ENCODE results near the gene ADIPOR2.

Gene ADIPOR2, protein sequence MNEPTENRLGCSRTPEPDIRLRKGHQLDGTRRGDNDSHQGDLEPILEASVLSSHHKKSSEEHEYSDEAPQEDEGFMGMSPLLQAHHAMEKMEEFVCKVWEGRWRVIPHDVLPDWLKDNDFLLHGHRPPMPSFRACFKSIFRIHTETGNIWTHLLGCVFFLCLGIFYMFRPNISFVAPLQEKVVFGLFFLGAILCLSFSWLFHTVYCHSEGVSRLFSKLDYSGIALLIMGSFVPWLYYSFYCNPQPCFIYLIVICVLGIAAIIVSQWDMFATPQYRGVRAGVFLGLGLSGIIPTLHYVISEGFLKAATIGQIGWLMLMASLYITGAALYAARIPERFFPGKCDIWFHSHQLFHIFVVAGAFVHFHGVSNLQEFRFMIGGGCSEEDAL

DNA sequence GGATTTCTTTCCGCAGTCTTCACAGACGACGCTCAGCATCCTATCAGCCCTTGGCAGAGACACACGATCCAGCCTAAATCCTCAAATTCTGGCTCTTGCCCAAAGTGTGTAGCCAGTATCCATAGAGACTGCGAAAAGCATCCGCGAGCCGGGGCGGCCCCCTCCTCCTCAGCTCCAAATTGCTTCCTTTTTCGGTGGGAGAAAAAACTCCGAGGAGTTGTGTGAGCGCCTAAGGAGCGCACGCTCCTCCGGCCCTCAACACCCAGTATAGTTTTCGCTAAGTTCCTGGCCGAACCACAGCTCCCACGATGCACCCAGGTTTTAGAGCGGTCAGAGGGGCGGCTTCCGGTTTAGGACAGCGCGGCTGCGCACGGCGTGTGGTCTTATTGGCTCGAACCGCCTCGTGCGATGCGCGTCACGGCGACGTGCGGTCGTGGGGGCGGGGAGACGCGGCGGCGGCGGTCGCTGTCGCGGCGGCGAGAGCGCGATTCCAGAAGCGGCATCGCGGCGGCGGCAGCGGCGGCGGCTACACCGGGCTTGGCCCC is at the start of gene ADIPOR2:
Gene ADIPOR2, plus strand, starts transcription at position 493 of the 545 bp plus-strand sequence. CDS start 63,274 bp downstream, outside the sequence.
- DNase-seq (ENCODE audit: low read depth): peak; percentile 87

DNA sequence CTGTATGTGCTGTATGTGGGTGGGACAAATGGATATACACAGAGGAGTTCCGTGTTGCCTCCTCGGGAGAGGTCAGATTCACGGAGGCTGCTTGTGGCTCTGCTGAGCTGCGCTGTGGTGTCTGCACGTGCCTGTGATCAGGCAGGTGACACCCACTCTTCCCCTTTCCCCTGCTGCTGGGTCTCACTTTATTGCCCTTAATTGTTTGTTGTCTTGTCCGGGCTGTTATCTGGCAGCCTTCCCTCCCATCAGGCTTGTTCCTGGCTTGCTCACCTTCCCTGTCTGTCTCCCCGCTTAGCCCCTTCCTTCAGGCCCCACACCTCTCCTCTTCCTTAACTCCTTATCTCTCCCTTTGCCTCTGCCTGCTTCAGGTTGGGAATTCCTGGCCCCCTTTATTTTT is 48.4 kb upstream of the ADIPOR2 start:
- DNase-seq (ENCODE audit: low read depth): no peak

DNA sequence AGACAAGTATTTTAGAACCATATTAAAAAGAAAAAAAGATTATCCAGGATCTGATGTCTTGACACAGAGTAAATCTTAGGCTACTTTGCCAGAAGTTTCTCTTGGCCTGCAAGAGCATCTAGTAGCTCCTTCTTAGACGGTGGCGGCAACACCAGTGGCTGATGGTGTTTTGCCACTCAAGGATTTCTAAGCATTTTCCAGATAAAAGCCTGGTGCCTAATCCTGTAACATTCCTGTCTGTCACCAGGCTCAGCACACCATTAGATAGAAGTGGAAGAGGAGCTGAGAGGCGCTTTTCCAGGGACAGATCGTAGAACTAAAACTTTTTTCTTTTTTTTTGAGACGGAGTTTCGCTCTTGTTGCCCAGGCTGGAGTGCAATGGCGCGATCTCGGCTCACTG is 47.8 kb upstream of the ADIPOR2 start:
- no peak for DNase-seq (ENCODE audit: low read depth)

DNA sequence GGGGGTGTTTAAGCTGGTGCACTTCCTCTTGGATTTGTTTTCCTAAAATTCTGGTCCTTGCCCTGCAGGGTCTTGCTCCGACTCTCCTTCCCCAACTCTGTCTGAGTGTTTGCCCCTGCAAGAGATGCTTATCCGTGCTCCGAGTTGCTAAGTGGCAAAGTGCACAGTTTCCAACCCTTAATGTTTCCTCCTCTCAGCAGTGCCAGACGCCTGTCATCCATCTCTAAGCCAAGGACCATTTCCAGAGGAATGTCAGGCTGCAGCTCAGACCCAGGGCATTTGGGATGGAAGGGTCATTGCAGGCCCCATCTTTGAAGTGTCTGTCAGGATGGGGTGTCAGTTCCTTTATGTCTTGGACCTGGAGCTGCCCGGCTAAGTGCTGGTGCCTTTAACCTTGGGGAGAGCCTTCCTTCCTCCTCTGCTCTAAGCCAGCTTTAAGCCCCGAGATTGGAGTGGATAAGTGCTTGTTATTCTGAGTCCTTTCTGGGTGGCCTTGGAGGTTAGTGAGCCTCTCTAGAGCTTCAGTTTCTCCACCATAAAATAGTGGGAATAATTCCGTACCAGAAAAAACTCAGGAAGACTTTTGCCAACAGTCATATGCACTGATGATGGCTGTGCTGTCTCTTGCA is 46.9 kb upstream of the ADIPOR2 start:
- DNase-seq (ENCODE audit: low read depth): no peak

DNA sequence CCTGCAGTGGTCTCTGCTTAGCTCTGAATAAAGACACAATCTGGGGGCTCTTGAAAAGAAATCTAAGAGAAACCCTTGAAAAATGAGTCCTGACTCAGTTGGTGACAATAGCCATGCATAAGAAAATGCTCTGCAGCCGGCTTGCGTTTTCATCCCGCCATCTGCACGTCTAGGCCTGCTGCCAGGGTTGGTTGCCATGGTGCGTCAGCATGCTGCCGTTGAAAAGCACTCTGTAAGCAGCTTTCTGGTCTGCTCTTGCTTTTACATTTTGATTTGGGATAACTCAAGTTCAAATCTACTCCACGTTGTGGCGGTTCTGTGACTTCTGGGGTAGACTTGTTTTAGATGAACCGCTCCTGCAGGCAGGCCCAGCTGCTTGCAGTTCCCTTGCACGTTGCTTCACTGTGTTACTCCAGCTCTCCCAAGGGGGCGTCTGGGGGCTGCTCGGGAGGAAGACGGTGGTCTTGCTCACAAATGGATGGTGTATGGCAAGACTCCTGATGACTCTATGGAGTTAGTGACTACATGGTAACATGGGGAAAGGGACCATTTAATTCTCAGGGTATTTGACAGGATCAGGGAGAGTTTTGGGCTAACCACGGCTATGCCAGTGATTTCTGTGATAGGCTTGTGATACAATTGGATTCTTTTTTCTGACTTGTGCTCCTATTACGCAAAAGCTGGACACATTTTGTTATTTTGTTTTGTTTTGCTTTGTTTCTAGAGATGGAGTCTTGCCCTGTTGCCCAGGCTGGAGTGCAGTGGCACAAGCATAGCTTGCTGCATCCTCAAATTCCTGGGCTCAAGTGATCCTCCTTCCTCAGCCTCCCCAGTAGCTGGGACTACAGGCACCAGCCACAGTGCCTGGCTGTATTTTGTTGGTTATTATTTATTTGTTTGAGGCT is 46.1 kb upstream of the ADIPOR2 start:
- DNase-seq (ENCODE audit: low read depth): no peak

DNA sequence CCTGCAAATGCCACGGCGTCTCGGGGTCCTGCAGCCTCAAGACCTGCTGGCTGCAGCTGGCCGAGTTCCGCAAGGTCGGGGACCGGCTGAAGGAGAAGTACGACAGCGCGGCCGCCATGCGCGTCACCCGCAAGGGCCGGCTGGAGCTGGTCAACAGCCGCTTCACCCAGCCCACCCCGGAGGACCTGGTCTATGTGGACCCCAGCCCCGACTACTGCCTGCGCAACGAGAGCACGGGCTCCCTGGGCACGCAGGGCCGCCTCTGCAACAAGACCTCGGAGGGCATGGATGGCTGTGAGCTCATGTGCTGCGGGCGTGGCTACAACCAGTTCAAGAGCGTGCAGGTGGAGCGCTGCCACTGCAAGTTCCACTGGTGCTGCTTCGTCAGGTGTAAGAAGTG is 45.1 kb upstream of the ADIPOR2 start:
- DNase-seq (ENCODE audit: low read depth): no peak

DNA sequence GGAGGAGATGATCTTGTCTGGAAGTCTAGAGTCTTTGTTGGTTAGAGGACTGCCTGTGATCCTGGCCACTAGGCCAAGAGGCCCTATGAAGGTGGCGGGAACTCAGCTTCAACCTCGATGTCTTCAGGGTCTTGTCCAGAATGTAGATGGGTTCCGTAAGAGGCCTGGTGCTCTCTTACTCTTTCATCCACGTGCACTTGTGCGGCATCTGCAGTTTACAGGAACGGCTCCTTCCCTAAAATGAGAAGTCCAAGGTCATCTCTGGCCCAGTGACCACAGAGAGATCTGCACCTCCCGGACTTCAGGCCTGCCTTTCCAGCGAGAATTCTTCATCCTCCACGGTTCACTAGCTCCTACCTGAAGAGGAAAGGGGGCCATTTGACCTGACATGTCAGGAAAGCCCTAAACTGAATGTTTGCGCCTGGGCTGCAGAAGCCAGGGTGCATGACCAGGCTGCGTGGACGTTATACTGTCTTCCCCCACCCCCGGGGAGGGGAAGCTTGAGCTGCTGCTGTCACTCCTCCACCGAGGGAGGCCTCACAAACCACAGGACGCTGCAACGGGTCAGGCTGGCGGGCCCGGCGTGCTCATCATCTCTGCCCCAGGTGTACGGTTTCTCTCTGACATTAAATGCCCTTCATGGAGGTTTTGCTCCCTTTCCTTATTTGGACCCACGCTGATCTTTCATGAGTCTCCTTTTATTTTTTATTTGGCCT is 44.1 kb upstream of the ADIPOR2 start:
- DNase-seq (ENCODE audit: low read depth): no peak

DNA sequence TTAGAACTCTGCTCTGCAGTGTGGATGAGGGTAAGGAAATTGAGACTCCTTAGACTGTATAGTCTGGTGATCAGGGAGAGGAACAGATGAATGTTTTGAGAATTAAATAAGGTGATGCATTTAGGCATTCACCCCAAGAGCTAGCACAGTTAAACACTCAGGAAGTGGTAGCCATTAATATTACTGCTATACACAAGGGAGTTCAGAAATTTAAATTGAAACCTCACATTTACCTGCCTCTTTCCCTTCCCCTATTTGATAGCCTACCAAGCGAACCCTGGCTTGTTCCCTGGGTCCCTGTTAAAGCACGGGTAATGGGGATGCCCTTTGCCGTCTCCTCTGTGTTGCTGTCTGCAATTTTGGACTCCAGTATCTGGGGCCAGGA is 43.6 kb upstream of the ADIPOR2 start:
- DNase-seq (ENCODE audit: low read depth): no peak

DNA sequence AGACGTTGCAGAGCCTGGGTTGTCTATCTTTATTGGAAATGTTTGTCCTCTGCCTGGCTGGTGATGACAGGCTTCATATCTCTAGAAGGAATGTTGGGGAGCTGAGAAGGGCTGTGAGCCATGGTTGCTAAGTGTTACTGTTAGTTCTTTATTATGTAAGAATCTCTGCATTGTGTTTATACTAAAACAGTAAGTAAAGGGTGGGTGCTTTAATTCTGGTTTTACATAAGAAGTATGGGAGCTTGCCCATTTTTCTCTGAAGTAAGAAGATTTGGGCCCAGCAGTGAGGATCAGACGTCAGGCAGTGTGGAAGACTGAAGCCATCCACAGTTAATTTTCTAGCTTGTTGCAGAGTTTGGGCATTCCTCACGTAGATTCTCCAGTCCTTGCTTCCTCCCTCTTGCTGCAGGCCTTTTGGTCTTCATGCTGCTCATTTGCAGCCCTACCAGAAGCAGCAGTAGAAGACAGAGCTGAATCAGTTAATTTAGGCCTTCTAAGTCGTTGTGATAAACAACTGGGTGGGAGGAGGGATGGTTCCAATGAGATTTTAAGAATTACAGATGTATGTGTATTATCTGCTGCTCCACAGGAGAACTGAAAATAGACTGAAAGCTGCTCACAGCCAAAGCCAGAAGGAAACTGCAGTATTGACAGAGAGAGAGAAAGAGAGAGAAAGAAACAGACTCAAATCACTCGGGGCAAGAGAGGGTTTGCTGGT is 40.5 kb upstream of the ADIPOR2 start:
- no peak for DNase-seq (ENCODE audit: low read depth)

DNA sequence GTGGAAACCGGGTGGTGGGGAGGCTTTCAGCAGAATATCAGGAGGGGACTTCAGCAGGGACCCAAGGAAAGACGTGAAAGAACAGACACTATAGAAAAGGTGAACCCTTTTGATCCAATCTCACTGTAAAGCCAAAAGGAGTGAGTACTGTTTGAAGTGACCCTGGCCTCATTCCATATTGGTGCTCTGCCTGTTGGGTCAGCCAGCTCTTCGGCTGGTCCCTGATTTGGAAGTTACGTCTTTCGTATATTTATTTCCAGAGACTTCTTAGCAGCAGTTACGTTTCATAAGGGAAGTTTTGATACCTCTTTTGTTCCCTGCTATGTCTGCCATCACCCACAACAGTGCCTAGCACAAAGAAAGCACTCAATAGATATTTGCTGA is 39.9 kb upstream of the ADIPOR2 start:
- no peak for DNase-seq (ENCODE audit: low read depth)

DNA sequence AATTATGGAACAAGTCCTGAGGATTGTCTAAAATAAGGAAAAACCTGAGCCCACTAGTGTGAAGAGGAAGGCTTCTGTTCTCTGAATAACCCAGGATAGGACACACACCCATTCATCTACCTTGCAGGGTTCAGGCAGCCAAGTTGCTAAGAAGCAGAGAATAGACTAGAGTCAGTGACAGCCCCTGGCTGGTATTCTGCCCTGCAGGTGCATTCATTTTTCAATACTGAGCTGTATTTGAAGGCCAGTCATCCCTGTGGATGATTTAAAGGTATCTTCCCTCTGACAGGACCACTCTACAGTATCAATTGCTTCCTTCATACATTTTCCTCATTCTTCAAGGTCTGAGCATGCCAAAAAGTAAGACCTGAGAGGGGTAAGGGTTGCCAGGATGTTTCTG is 38.9 kb upstream of the ADIPOR2 start:
- no peak for DNase-seq (ENCODE audit: low read depth)

DNA sequence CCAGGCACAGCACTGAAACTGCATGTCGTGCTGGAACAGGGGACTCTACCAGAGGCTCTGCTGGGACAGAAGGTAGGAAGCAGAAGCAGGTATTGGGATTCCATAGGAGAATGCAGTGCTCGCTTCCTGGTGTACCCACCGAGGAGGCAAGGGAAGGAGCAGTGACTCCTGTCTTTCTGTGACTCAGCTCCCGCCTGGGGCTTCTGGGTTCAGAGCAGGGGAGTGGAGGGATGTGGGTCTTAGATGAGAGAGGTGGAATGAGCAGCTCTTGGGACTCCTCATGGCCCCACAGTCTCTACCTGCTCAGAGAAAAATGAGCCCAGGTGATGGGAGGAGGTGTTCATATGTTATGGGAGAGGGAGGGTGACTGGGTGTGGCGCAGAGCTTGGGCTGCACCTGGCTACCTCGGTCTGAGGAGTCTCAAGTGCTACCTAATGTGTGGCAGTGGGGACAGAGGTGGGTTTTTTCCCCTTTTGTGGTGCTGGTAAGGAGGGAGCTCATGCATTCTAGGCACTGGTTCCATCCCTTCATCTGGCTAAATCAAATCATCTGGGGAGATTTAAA is 35.6 kb upstream of the ADIPOR2 start:
- DNase-seq (ENCODE audit: low read depth): no peak

DNA sequence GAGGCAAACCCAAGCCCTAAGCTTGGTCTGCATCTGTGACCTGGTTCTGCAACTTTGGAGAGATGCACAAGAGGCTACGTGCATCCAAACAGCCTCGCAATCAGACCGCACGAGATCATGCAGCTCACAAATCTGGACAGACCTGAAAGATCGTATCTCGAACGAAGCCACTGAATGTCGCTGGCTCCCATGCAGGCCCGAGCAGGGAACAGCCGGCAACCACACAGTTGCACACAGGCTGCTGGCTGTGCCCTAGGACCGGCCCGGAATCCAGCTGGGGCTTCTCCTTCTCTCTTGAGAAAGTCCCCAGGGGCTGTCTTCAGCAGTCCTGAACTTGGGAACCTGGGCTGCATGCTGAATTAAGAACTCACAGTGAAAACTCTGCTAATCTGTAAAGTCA is 34.0 kb upstream of the ADIPOR2 start:
- DNase-seq (ENCODE audit: low read depth): no peak

DNA sequence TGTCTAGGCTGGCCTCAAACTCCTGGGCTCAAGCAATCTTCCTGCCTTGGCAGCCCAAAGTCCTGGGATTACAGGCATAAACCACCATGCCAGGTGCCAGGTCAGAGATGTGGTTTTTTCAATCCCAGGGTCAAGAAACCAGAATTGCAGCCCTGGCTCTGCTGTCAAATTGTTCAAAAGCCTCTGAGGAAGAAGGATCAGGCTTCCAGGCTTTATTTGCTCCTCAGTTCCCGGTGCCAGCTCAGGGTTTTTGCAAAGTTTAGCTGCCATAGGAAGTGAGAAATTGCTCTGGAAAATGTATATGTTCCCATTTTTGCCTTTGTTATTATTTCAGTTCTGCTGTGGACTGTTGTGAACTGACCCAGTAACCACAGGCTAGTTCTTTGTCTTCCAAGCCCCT is 33.2 kb upstream of the ADIPOR2 start:
- no peak for DNase-seq (ENCODE audit: low read depth)

DNA sequence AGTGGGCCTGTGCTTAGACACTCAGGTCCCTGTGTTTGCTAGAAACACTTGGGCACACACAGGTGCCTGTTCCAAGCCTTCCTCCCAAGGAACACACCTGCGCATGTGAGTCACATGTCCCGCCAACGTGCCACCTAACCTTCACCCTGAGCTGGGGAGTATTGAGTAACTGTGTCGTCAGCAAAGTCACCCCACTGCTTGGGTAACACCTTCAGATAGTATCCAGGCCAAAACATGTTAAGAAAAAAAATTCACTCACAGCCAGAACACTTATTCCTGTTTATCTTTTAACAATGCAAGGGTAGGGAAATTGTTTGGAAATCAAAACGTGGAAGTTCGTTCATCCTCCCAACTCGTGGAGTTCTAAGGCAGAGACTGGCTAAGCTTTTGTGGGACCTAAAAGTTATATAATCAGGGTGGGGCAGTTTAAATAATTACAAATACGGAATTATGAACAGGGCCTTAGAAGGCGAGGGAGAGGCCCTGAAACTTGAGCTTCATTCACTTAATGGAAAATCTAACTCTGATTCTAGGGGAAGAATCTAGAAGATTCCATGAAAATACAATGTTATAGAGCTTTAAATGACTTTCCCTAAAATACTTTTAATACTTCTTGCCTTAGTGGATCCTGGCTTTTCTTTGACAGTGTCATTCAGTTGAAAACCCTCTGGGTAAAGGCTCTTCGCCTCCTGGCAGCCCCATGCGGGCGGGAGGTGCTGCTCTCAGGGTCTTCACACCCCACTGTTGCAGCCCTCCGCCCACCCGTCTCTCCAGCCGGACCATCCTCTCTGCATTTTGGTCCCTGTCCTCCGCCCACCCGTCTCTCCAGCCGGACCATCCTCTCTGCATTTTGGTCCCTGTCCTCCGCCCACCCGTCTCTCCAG is 30.3 kb upstream of the ADIPOR2 start:
- no peak for DNase-seq (ENCODE audit: low read depth)

DNA sequence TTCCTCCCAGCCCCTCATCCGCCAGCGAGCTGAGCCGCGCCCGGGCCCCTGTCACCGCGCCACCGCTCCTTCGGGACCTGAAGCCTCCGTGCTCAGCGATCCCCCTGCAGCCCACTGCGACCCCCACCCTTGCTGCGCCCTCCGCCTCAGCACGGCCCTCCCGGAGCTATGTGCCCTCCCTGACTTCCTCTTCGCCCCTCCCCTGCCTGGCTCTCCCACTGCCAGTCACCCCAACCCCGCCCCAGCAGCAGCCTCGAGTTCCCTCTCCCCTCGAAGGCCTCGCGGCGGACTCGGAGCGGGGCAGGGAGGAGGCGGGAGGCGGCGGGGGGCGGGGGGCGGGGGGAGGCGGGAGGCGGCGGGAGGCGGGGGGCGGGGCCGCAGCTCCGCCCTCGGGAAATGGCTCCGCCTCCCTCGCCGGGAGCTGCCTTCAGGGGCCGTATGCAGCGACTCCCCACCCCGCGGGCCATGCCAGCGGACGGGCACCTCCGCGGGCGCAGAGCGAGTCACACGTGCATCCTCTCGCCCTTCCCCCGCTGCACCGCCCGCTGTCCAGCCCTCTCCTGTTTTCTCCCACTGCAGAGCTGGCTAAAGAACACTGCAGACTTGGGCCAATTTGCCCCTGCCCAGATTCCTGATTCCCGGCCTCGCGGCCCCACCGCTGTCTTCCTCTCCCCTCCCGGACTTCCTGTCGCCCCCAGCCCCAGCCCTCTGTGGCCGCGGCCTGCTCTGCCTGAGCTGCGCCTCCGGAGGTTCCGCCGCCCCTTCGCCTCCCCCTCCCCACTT is 29.1 kb upstream of the ADIPOR2 start:
- DNase-seq (ENCODE audit: low read depth): peak; percentile 47

DNA sequence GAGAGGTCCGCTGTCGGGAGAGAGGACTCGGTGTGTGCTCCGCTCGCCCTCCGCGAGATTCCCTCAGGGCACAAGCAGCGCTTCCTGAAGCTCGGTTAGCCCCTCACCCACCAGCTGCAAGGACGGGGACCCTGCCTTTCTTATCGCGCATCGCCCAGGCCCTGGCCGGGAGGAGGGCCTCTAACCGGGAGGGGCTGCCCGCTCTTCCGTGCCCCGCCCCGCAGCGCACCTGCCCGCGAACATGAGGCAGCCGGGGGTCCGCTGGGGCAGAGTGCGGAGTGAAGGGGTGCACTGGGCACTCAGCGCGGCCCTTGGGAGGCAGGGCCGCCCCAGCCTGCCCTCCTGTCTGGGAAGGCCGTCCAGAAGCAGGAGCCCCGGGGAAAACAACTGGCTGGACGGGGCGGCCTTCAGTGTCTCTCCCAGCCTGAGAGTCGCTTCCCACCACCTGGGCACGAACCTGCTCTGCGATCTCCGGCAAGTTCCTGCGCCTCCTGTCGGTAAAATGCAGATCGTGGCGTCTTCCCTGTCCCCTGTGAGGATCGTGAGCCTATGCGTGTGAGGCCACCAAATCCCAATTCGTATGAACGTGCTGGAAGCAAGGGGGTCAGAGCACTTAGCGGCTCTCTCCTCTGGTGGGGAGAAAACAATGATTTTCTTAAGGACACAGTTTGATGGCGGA is 28.0 kb upstream of the ADIPOR2 start:
- DNase-seq (ENCODE audit: low read depth): no peak

DNA sequence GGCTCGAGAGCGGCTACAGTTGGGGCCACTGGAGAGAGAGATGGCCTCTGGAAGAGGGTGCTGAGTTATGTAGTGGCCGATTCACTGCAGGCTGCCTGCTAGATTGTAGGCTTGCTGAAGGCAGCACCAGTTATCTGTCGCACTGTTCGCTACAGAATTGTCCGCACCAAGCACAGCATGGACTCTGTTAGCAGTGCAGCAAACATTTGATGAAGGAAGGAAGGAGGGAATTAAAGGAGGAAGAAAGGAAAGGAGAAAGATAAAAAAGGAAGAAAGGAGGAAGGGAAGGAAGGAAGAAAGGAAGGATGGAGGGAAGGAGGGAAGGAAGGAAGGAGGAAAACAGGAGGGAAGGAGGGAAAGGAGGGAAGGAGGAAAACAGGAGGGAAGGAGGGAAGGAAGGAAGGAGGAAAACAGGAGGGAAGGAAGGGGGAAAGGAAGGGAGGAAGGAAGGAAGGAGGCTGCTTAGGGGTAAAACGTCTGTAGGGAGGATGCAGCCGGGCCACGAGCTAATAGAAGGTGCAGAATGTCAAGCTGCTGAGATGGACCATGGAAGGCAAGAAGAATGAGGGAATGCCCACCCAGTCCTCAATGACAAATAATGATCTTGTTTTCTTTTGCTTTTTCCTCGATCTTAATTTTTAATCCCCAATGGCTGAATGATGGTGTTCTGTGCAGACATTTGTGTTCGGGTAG is 27.3 kb upstream of the ADIPOR2 start:
- DNase-seq (ENCODE audit: low read depth): no peak
